Vagina (tissue), 2 donors: Measurements from ENCODE around the gene KPNA3.

ENCODE experiments used
- POLR2A ChIP-seq, 2 donors: fragments of 450-650 bp; IDR thresholded peaks; one replicate each; pipeline ENCODE4 v1.6.1; 2017; ENCODE audit warnings: antibody characterized with exemption in 2 of 2, mild to moderate bottlenecking in 2 of 2, moderate library complexity in 2 of 2
- POLR2AphosphoS5 ChIP-seq, 2 donors: sonication (generic); formaldehyde crosslinking; IDR thresholded peaks; one replicate each; pipeline ENCODE4 v1.9.0; 2017; ENCODE audit warnings: antibody characterized with exemption in 2 of 2, mild to moderate bottlenecking in 2 of 2, low read depth in 1 of 2; ENCODE audit not compliant: insufficient read depth in 1 of 2
- TF ChIP-seq, protein P1 (sequence below), 3 experiments: fragments of 450-650 bp in 2 of 3; fragments of 200-600 bp in 1 of 3; sonication (generic) in 1 of 3; IDR thresholded peaks; one replicate each; pipeline ENCODE4 v1.5.1; 2017 to 2019; ENCODE audit warnings: antibody characterized with exemption in 3 of 3, mild to moderate bottlenecking in 2 of 3, moderate library complexity in 2 of 3

DNA sequence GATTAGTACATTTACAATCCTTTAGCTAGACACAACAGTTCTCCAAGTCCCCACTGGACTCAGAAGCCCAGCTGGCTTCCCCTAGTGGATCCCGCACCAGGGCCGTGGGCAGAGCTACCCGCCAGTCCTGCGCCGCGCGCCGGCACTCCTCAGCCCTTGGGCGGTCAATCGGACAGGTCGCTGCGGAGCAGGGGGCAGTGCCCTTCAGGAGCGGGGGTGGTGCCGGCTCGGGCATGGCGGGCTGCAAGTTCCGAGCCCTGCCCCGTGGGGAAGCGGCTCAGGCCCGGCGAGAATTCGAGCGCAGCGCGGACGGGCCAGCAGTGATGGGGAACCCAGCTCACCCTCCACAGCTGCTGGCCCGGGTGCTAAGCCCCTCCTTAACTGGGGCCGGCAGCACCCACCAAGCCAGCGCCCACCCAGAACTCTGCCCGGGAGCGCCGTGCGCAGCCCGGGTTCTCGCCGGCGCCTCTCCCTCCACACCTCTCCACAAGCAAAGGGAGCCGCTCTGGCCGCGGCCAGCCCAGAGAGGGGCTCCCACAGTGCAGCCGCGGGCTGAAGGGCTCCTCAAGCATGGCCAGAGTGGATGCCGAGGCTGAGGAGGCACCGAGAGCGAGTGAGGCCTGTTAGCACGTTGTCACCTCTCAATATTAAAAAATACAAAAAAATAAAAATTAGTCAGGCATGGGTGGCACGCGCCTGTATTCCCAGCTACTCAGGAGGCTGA, 114.1 kb downstream of the KPNA3 start:
- TF ChIP-seq, protein P1, sequence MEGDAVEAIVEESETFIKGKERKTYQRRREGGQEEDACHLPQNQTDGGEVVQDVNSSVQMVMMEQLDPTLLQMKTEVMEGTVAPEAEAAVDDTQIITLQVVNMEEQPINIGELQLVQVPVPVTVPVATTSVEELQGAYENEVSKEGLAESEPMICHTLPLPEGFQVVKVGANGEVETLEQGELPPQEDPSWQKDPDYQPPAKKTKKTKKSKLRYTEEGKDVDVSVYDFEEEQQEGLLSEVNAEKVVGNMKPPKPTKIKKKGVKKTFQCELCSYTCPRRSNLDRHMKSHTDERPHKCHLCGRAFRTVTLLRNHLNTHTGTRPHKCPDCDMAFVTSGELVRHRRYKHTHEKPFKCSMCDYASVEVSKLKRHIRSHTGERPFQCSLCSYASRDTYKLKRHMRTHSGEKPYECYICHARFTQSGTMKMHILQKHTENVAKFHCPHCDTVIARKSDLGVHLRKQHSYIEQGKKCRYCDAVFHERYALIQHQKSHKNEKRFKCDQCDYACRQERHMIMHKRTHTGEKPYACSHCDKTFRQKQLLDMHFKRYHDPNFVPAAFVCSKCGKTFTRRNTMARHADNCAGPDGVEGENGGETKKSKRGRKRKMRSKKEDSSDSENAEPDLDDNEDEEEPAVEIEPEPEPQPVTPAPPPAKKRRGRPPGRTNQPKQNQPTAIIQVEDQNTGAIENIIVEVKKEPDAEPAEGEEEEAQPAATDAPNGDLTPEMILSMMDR (IDR thresholded peaks at IDR 0.05) = no peak
- TF ChIP-seq POLR2A (IDR thresholded peaks at IDR 0.05) (no peak), POLR2AphosphoS5 (IDR thresholded peaks at IDR 0.05; ENCODE audit: insufficient read depth in 1 of 2, low read depth in 1 of 2) (no peak)
